H1 (cell line): ENCODE data around the gene HOXD11.

Experiments
- BRCA1 ChIP-seq: IDR thresholded peaks from 2 replicates; pipeline ENCODE4 v1.6.1; 2012; ENCODE audit warnings: low read depth, low read length, improper control_type of control experiment
- GTF2F1 ChIP-seq: IDR thresholded peaks from 2 replicates; pipeline ENCODE4 v1.6.1; 2012; ENCODE audit warnings: low read depth, low read length, improper control_type of control experiment, borderline replicate concordance
- JUND ChIP-seq: IDR thresholded peaks from 2 replicates; pipeline ENCODE4 v1.6.1; 2011; ENCODE audit warnings: mild to moderate bottlenecking, improper control_type of control experiment, low read length
- KDM5A ChIP-seq: fragments of 200-600 bp; IDR thresholded peaks from 2 replicates; pipeline ENCODE4 v1.7.1; 2012; ENCODE audit warnings: mild to moderate bottlenecking, low read length, inconsistent platforms, mixed read lengths
- POLR2AphosphoS5 ChIP-seq: IDR thresholded peaks from 2 replicates; pipeline ENCODE4 v1.6.1; 2011; ENCODE audit warnings: low read depth, low read length
- SIX5 ChIP-seq: IDR thresholded peaks from 2 replicates; pipeline ENCODE4 v1.6.1; 2011; ENCODE audit warnings: mild to moderate bottlenecking, low read depth, low read length
- SP2 ChIP-seq: IDR thresholded peaks from 2 replicates; pipeline ENCODE4 v1.6.1; 2012; ENCODE audit warnings: mild to moderate bottlenecking, low read length, inconsistent platforms
- SRF ChIP-seq: IDR thresholded peaks from 2 replicates; pipeline ENCODE4 v1.6.1; 2011; ENCODE audit warnings: mild to moderate bottlenecking, low read depth, low read length, moderate library complexity
- TAF1 ChIP-seq: IDR thresholded peaks from 2 replicates; pipeline ENCODE4 v1.6.1; 2011; ENCODE audit warnings: mild to moderate bottlenecking, low read depth, low read length
- TEAD4 ChIP-seq: IDR thresholded peaks from 2 replicates; pipeline ENCODE4 v1.6.1; 2012; ENCODE audit warnings: low read depth, low read length, inconsistent platforms, mixed read lengths
- USF2 ChIP-seq: IDR thresholded peaks from 2 replicates; pipeline ENCODE4 v1.6.1; 2011; ENCODE audit warnings: low read length, improper control_type of control experiment
- TF ChIP-seq, protein P1 (sequence below), 3 experiments: IDR thresholded peaks; 1 replicate in 2 of 3; 2 replicates in 1 of 3; pipeline versions ENCODE4 v1.5.1 to v1.6.1; 2011; ENCODE audit warnings: low read length in 3 of 3, mild to moderate bottlenecking in 3 of 3, inconsistent platforms in 2 of 3, low read depth in 1 of 3, moderate library complexity in 1 of 3; ENCODE audit not compliant: insufficient read depth in 1 of 3; ENCODE audit errors: control extremely low read depth in 1 of 3

- TF ChIP-seq, protein P1, sequence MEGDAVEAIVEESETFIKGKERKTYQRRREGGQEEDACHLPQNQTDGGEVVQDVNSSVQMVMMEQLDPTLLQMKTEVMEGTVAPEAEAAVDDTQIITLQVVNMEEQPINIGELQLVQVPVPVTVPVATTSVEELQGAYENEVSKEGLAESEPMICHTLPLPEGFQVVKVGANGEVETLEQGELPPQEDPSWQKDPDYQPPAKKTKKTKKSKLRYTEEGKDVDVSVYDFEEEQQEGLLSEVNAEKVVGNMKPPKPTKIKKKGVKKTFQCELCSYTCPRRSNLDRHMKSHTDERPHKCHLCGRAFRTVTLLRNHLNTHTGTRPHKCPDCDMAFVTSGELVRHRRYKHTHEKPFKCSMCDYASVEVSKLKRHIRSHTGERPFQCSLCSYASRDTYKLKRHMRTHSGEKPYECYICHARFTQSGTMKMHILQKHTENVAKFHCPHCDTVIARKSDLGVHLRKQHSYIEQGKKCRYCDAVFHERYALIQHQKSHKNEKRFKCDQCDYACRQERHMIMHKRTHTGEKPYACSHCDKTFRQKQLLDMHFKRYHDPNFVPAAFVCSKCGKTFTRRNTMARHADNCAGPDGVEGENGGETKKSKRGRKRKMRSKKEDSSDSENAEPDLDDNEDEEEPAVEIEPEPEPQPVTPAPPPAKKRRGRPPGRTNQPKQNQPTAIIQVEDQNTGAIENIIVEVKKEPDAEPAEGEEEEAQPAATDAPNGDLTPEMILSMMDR (IDR thresholded peaks at IDR 0.05; ENCODE audit: control extremely low read depth in 1 of 3, insufficient read depth in 1 of 3, low read depth in 1 of 3, low read length in 3 of 3): no peak
- TF ChIP-seq TAF1: no peak
- TF ChIP-seq SP2: no peak
- TF ChIP-seq GTF2F1: no peak
- TF ChIP-seq TEAD4: no peak
- TF ChIP-seq SIX5: no peak
- no peak for TF ChIP-seq KDM5A
- TF ChIP-seq JUND: no peak
- TF ChIP-seq SRF: no peak
- no peak for TF ChIP-seq USF2
- no peak for TF ChIP-seq POLR2AphosphoS5
- TF ChIP-seq BRCA1: no peak
Measured at GRCh38 chr2:176152350-176153181, 45.5 kb downstream of the HOXD11 start.
